Neural progenitor cell (in vitro differentiated cells): ENCODE measurements around the gene CDH23.

Experiments used
- EZH2phosphoT487 ChIP-seq: fragments of 200-600 bp; sonication (generic); IDR thresholded peaks from 2 replicates; pipeline ENCODE4 v1.6.1; 2017; ENCODE audit warnings: antibody characterized with exemption
- TF ChIP-seq, protein P1 (sequence below): fragments of 200-600 bp; sonication (generic); IDR thresholded peaks from 2 replicates; pipeline ENCODE4 v1.5.1; 2017; ENCODE audit warnings: antibody characterized with exemption, mild to moderate bottlenecking

DNA sequence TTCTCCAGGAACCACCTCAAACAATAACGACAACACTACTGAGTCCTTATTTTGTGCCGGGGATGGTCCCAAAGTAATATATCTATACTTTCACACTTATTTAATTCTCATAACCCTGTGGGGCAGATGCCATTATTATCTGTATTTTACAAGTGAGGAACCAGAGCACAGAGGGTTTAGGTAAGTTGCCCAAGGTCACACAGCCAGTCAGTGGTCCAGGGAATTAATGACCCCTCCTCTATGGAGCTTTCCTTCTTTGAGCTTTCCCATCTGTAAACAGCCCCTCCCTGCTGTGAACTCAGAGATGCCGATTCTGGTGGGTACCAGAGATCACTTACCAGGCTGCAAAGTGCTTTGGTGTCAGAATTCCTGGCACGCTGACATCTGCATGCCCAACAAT, 217.2 kb downstream of the CDH23 start:
- TF ChIP-seq, protein P1, sequence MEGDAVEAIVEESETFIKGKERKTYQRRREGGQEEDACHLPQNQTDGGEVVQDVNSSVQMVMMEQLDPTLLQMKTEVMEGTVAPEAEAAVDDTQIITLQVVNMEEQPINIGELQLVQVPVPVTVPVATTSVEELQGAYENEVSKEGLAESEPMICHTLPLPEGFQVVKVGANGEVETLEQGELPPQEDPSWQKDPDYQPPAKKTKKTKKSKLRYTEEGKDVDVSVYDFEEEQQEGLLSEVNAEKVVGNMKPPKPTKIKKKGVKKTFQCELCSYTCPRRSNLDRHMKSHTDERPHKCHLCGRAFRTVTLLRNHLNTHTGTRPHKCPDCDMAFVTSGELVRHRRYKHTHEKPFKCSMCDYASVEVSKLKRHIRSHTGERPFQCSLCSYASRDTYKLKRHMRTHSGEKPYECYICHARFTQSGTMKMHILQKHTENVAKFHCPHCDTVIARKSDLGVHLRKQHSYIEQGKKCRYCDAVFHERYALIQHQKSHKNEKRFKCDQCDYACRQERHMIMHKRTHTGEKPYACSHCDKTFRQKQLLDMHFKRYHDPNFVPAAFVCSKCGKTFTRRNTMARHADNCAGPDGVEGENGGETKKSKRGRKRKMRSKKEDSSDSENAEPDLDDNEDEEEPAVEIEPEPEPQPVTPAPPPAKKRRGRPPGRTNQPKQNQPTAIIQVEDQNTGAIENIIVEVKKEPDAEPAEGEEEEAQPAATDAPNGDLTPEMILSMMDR: no peak
- no peak for TF ChIP-seq EZH2phosphoT487
